CD4-positive, alpha-beta T cell treated with Interleukin-10 for 1 hour (primary cell): ENCODE measurements around the gene MYO9B.

ENCODE experiments used
- DNase-seq: peaks from one replicate; pipeline ENCODE4 v3.0.0-alpha.2; 2020

The MYO9B gene

DNA sequence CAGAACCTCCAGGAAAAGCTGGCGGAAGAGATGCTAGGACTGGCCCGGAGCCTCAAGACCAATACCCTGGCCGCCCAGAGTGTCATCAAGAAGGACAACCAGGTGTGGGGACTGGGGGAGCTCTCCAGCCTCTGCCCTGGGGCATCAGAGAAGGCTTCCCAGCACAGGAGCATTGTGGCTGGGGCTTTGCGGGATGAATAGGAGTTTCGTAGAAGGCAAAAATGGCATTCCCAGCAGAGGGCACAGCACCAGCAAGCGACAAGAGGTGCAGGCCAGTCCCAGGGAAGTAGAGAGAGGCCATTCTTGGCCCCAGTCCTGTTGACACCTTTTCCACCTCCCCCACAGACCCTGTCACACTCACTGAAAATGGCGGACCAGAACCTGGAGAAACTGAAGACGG, 143.7 kb downstream of the MYO9B start:
- DNase-seq: no peak

DNA sequence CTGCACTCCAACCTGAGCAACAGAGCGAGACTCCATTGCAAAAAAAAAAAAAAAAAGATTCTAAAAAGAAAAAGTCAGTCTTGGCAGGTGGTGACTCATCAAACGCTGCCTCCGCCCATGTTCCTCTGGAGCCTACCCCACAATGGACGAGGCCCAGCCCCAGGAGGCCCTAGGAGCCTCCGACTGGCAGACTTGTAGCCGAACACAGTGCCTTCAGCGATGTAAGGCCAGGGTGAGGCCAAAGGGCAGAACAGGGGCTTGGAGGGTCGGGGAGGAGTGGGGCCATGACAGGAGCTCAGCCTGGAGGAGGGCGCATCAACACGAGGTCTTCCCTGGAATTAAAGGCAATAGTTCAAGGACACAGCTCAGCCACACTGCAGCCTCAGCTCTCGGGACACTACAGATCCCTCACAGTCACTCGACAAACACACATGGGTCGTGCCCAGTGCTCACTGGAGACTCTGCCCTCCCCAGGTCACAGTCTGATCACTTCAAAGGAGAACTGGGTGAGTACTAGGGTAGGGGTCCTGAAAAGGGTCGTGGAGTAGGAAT, 144.7 kb downstream of the MYO9B start:
- DNase-seq: no peak

DNA sequence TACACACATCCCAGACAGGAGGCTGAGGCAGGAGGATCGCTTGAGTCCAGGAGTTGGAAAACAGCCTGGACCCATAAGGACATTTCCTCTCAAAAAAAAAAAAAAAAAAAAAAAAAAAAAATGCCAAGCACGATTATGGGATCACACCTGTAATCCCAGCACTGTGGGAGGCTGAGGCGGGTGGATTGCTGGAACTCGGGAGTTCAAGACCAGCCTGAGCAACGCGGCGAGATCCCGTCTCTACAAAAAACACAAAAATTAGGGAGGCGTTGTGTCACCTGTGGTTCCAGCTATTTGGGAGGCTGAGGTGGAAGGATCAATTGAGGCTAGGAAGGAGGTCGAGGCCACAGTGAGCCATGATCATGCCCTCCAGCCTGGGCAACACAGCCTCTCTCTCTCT, 149.5 kb downstream of the MYO9B start:
- DNase-seq: no peak

DNA sequence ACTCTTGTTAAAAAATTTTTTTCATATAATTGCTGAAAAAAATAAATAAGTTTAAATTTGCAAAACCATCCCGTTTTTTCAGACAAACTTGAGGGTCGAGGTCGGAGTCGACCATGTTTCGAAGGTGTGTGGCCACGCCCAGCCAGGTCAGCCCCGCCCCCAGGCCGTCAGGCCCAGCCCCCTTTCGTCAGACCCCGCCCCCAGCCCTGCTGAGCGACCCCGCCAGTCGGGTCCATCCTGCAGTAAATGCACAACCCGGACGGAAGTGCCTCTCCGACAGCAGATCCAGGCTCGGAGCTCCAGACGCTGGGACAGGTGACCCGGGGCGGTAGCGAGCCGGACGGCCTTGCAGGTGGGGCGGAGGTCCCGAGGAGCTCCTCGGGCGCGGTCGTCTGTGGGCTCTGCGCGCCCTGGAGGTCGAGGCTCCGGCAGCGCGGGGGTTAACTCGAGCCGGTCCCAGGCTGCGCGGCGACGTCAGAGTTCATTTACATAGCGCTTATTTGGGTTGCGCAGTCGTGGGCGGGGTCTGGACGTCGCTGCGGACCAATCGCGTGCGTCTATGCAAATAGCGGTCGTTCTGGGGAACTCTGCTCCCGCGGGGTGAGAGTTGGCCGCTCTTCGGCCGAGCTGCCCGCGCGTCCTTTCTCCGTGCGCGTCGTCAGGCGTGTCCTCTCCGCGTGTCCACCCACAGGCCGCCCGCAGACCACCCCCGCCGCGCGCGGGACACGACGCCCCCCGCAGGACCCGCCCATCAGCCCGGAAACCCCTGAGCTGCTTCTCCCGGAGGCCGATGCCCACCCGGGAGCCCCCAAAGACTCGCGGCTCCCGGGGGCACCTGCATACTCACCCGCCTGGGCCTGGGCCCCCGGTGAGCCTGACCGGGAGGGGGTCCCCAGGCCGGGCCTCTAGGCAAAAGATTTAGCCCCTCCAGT, 150.7 kb downstream of the MYO9B start, which contains the start of gene OCEL1:
OCEL1 (plus strand) TSS at position 225 of the 932 bp plus-strand sequence; CDS start at position 247, 22 bp downstream.
- DNase-seq: peak; percentile 96

DNA sequence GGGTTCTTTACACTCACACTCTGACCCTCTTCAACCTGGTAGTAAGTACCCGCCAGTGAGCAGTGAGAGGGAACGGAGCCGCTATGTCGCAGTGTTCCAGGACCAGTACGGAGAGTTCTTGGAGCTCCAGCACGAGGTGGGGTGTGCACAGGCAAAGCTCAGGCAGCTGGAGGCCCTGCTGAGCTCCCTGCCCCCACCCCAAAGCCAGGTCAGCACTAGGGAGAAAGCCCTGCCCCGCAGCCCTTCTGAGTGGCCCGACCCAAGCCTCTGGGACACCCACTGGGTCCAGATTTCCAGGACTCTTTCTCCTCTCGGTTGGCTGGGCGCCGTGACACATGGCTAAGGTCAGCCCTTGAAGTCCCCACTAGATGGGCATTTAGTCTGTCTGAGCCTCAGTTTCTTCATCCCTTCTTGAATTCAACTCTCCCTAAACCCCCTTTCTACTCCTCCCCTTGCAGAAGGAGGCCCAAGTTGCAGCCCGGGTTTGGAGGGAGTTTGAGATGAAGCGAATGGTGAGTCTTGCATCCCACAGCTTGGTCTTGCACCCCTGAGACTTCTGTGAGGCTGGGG, 152.3 kb downstream of the MYO9B start:
- no peak for DNase-seq

DNA sequence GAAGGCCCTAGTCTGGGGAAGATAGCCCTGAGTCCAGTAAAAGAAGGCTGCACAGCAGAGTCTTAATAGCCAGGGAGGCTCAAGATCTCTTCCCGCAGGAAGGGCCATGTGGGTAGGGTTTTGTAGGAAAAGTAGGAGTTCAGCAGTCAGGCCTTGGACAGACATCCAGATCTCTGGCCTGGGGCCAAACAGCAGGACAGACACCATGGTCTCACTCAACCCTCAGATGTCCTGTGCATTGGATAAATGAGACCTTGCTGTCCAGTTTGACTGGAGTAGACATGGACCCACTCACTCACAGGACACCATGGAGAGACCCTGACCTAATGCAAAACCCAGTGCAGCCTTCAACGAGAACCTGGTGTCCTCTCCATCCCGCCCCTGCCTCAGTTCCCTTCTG, 154.3 kb downstream of the MYO9B start:
- DNase-seq: no peak

DNA sequence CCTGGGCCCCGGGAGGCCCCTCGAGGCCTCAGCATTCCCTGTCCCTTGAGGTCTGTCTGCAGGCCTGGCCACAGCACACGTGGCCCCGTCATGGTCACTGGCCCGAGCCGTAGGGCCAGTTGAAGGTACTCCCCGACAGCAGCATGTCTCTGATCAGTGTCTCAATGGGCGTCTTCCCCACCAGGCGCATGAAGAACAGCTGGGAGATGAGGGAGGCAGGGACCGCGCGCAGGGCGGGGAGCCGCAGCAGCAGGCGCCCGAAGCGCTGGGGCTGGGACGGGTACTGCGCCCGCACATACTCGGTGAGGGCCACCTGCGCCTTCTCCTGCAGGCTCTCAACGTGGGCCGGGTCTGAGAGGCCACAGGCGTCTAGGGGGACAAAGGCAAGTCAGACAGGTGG, 156.7 kb downstream of the MYO9B start:
- DNase-seq: no peak

DNA sequence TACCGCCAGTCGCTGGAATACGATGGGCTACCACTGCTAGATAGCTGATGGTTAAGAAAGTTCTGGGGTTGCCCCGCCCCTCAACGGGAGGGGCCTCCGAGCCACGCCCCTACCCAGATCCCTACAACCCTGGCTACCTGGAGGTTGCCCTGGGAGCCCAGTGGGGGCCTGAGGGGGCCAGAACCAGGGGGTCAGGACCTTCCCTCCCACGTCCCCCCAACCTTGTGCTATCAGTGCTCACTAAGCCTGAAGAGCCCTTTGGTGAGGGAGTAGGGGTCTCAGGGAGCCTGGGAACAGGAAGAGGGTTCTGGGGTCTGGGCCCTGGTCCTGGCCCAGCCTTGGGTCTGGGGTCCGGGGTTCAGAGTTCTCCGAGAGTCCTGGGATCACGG, 159.3 kb downstream of the MYO9B start:
- peak; percentile 66 for DNase-seq

DNA sequence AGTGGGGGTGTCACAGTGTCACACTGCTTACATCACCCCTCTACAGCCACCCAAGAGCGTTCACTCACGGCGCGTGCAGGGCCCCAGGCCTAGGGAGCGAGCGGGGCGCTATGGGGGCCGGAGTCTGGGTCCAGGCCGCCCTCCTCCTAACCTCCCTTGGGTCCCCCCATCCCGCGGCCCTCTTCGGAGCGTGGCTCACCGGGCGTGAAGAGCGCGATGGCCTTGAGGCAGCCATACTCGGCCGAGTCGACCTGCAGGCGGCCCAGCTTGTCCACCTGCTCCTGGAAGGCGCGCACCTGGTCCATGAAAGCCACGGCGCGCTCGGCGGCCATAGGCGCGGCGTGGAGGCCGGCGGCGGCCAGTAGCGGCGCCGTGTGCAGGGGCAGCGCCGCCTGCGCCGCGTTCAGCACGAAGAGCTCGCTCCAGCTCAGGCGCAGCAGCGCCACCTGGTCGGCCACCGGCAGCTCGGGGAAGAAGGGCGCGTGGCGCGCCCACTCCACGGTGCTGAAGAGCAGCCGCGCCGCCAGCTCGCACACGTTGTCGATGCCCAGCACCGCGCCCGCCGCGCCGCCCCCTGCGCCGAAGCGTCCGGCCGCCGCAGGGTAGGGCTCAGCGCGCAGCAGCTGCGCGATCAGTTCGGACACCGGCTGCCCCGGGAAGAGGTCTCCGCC, 159.9 kb downstream of the MYO9B start:
- DNase-seq: peak; percentile 80

DNA sequence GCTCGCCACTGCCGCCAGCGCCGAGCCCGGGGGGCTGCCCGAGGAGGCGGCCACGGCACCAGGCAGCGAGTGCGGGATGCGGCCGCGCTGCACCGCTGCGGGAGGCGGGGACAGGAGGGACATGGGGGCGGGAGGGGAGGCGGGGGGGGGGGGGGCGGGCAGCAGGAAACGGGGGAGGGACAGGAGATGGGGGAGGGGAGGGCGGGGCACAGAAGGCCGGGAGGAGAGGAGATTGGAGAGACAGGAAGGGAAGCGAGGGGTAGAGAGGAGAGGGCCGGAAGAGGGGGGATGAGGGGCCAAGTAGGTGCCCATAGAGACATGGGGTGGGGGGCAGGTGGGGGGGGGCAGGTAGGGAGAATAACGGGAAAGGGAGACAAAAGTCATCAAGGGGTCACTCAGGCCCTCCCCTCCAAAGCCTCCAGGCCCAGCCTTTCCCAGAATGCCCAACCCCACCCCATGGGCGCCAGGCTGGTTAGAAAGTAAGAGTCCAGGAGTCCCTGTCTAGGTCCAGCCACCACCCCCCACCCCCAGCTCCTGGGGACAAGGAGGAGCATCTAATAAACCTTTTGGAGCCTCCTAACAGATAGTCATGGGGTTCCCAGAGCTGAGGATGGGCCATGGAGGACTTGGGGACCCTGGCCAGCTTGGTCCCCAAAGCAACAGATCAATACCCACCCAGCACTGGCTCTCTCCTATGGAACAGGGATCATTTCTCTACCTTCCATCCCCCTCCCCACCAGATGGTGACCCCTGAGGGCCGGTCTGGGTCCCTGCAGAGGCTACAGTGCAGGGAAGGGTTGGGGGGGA, 160.6 kb downstream of the MYO9B start:
- DNase-seq: no peak

DNA sequence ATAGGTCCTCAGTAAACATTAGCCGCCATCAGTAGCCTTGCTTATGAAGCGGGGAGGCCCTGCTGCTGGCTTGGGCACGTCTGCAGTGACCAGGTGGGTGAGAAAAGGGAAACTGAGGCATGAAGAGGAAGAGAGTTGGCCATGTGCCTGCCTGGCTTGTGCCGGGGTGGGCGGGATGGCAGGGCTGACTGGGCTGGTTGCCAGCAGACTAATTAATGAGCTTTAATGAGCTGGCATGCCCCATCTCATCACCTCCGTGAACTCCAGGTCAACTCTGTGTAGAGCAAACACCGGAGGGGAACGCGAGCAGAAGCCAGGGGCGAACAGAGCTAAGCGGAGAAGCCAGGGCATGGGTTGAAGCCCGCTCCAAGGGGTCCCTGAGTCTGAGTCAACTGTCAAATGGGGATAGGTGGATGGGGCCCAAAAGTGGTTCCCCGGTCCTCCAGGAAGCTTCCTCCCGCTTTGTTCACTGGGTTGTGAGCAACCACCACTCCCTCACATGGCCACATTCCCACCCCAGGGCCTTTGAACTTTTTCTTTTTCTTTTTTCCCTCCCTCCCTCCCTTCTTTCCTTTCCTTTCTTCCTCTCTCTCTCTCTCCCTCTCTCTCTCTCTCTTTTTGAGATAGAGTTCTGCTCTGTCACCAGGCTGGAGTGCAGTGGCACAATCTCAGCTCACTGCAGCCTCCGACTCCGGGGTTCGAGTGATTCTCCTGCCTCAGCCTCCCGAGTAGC, 161.4 kb downstream of the MYO9B start:
- DNase-seq: no peak

DNA sequence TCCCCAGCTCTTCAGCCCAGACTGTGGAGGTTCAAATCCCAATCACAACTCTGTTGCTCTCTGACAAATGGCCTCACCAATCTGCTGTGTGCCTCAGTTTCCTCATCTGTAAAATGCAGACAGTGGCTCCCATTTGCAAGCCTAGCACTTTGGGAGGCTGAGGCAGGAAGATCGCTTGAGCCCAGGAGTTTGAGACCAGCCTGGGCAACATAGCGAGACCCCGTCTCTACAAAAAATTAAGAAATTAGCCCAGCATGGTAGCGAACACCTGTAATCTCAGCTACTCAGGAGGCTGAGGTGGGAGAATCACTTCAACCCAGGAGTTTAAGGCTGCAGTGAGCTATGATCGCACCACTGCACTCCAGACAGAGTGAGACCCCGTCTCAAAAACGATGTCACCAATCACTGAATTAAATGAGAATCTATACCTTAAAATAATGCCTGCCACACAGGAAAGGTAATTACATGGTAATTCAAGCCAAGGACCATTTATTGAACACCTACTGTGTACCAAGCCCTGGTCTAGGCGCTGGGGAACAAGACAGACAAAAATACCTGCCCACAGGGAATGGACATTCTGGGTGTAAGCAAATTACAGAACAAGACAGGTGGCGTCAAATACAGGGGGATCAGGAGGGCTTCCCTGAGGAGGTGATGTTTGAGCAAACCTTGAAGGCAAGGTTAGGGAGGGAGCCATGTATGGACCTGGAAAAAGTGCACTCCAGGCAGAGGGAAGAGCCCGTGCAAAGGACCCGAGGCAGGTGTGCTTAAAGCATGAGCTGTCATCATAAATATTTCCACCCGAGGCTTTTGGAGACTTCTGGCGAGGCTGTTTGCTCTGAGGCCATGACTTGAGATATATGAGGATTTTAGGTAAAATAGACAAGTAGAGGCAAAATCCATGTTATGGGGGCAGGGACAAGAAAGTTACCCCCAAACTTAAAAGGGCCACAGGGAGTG, 162.4 kb downstream of the MYO9B start:
- DNase-seq: no peak

DNA sequence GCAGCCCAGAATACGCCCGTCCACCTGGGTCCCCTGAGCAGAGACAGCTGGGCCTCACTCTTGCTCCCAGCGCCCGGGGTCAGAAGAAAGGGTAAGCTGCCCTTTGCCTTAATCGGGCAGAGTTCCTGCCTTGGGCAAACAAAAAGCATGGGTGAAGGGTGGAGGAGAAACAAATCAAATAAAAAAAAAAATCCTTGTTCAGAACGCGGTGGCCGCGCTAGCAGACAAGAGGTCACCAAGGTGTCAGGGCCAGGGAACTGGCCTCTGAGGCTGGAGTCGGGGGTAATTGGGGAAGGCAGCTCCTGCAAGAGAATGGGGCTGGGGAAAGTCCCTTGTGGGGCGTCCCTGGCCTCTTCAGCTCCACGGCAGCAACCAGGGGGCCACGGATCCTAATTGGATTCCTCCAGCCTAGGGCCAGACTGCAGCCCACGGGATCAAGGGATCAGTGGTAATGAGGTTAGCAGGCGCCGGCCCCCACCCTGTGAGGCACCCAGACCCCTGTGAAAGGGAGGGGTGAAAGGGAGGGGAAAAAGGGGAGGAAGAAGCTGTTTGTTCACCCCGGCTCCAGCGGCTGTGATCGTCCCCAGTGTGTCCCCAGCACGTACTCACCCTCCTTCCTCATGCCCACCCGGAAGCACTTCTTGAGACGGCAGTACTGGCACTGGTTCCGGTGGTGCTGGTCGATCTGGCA, 164.6 kb downstream of the MYO9B start:
- DNase-seq: no peak

DNA sequence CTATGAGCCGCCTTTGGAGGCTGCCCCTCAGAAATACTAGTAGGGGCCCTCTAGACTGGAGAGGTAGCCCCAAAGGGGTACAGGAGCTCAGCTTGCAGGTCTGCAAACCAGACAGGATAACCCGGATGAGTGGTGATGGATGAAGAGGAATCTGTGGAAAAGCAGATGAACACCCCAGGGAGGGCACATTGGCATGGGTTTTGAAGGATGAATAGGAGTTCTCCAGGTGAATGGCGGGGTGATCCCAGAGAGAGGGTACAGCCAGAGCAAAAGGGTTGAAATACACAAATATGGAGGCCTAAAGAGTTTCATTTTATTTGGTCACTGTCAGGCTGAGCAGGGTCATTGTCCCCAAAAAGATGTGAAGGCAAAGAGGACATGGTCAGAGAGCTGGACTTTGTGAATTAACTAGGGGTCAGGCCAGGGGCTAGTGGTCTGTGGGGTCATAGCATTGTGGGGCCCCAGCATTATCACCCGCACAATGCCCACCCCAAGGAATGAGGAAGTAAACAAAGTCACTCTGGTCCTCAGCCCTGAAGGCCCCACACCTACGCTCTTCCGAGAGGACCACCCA, 165.3 kb downstream of the MYO9B start:
- DNase-seq: no peak

DNA sequence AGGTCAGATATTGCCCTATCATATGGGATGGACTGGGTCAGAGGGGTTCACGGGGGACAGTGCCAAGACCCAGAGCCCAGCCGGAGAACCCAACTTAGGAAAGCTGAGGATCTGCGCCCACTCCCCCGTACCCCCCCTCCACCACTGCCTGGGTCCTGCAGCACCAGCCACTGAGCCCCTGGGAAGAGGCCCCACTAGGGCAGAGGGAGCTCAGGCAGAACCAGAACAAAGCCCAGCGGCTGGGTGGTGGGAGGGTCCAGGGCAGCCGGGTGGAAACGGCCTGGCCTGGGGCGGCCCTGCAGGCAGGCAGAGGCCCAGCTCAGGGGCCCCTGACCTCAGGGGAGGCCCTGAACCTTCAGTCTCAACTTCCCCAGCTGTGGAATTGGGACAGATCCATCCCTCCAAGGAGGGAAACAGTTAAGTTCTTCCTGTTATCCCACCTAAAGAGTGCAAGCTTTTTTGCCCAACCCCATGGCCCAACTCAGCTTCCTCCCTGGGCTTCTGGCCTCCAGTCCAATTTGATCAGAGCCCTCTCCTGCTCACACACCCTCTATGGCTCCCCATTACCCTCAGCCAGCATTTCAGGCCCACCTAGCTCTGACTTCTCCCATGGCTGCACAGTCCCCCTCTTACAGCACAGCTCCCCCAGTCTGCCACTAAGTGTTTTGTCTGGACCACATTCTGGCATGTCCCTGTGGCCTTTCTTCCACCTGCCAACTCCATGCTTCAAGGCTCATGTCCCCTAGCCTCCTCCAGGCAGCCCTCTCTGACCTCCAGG, 167.0 kb downstream of the MYO9B start:
- DNase-seq: no peak

DNA sequence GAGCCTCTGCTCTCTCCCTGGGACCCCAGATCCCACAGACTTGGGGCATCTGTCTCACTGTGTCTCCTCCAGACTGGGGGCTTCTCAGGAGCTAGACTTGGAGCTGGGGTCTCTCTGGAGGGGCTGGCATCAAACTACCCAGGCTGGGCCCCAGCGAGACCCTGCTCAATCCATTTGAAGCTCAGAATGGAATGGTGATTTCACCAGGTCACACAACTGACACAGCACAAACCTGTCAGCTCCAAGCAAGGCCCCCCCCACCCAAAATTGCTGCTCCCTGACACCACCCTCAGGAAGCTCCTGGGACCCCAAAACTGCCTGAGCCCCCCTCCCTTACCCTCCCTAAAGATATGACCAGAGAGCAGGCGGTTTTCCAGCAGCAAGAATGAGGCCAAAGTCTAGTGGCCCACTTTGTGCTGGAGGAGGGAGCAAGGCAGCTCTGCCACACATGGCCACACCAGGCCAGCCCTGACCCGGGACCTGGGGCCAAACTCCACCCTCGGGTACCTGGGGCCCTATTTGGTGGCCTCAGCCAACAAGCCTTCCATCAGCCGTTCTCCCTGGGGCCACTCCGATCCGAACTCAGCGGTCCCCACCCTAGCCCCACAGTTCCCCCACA, 167.7 kb downstream of the MYO9B start:
- no peak for DNase-seq

DNA sequence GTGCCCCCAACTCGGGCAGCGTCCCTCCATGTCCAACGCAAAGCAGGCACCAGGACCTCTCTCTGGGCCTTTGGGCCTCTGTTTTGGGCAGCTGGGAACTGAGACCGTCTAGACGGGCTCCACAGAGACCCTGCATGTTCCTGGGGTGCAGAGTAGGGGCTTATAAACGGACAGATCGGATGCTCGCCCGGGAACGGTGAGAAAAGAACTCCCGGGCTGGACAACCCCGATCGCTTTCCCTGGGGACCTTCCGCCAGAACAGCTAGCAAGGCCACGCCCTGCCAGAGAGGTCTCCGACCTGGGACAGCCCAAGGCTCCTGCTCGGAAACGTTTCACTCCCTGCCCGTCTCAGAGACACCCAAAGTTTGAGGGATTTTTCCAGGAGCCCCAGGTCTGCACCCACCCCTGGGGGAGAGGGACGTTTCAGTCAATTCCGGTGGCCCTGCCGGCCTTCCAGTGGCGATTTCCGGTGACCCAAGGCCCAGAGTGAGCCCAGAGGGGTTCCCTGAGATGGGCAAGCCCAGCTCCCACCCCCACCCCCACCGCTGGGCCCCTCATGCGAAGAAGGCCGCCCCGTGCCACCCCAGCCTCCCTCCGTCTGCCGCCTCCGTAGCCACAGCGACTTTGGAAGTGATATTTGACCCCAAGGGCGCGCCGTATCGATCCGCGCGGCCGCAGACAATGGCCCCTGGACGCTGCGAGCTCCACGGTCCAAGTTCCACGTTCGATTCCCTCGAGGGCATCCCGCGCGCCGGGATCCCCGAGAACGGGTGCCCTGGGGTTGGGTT, 168.4 kb downstream of the MYO9B start:
- DNase-seq: no peak
